MM.1S (cell line): Measurements from ENCODE around the gene ARFRP1.

Experiments used
- DNase-seq: peaks from one replicate; pipeline ENCODE4 v3.0.0-alpha.2; 2015
- H2AFZ ChIP-seq: fragments of 300-600 bp; sonication (generic); 2 replicates; pipeline ENCODE4 v1.6.0; 2016; ENCODE audit warnings: antibody characterized with exemption, low read length
- H3F3A ChIP-seq: fragments of 300-600 bp; sonication (generic); 2 replicates; pipeline ENCODE4 v1.6.1; 2016; ENCODE audit warnings: mild to moderate bottlenecking, antibody characterized with exemption, low read length, moderate library complexity, mixed read lengths; ENCODE audit not compliant: insufficient read depth
- H3K27ac ChIP-seq: fragments of 300-600 bp; sonication (generic); 2 replicates; pipeline ENCODE4 v1.5.1; 2016; ENCODE audit warnings: mild to moderate bottlenecking, low read length
- H3K27me3 ChIP-seq: fragments of 300-600 bp; sonication (generic); replicated peaks from 2 replicates; pipeline ENCODE4 v1.6.0; 2016; ENCODE audit warnings: low read length; ENCODE audit not compliant: insufficient read depth
- H3K36me3 ChIP-seq: fragments of 300-600 bp; sonication (generic); replicated peaks from 2 replicates; pipeline ENCODE4 v1.6.1; 2016; ENCODE audit warnings: mild to moderate bottlenecking, low read length, mixed read lengths; ENCODE audit not compliant: insufficient read depth
- H3K4me1 ChIP-seq: fragments of 300-600 bp; sonication (generic); 2 replicates; pipeline ENCODE4 v1.6.1; 2016; ENCODE audit warnings: low read length, mixed read lengths
- H3K4me2 ChIP-seq: fragments of 300-600 bp; sonication (generic); 2 replicates; pipeline ENCODE4 v1.6.0; 2016; ENCODE audit warnings: low read depth, low read length
- H3K4me3 ChIP-seq: fragments of 300-600 bp; sonication (generic); 2 replicates; pipeline ENCODE4 v1.5.1; 2016; ENCODE audit warnings: low read length, mixed read lengths
- H3K79me2 ChIP-seq: fragments of 300-600 bp; sonication (generic); 2 replicates; pipeline ENCODE4 v1.6.1; 2016; ENCODE audit warnings: mixed run types, low read length, mixed read lengths
- H3K9ac ChIP-seq: fragments of 300-600 bp; sonication (generic); 2 replicates; pipeline ENCODE4 v1.6.1; 2016; ENCODE audit warnings: low read length, mixed read lengths
- H3K9me2 ChIP-seq: fragments of 300-600 bp; sonication (generic); replicated peaks from 2 replicates; pipeline ENCODE4 v1.6.1; 2016; ENCODE audit warnings: mild to moderate bottlenecking, low read length, mixed read lengths; ENCODE audit not compliant: insufficient read depth
- H3K9me3 ChIP-seq: fragments of 300-600 bp; sonication (generic); replicated peaks from 2 replicates; pipeline ENCODE4 v1.6.1; 2016; ENCODE audit warnings: mild to moderate bottlenecking, low read length, mixed read lengths; ENCODE audit not compliant: insufficient read depth
- H4K20me1 ChIP-seq: fragments of 300-600 bp; sonication (generic); 2 replicates; pipeline ENCODE4 v1.6.1; 2016; ENCODE audit warnings: mild to moderate bottlenecking, low read length, moderate library complexity, mixed read lengths; ENCODE audit not compliant: insufficient read depth
- EZH2 ChIP-seq: fragments of 300-600 bp; sonication (generic); optimal IDR thresholded peaks from 2 replicates; pipeline ENCODE3; 2017; ENCODE audit warnings: low read depth, mild to moderate bottlenecking, antibody characterized with exemption, low read length, mixed read lengths
- EZH2phosphoT487 ChIP-seq: fragments of 300-600 bp; sonication (generic); IDR thresholded peaks from 2 replicates; pipeline ENCODE4 v1.6.1; 2018; ENCODE audit warnings: antibody characterized with exemption, low read length
- TF ChIP-seq, protein P1 (sequence below): fragments of 300-600 bp; sonication (generic); IDR thresholded peaks from 2 replicates; pipeline ENCODE4 v1.5.1; 2016; ENCODE audit warnings: antibody characterized with exemption, low read length, mixed read lengths

ARFRP1 gene

DNA sequence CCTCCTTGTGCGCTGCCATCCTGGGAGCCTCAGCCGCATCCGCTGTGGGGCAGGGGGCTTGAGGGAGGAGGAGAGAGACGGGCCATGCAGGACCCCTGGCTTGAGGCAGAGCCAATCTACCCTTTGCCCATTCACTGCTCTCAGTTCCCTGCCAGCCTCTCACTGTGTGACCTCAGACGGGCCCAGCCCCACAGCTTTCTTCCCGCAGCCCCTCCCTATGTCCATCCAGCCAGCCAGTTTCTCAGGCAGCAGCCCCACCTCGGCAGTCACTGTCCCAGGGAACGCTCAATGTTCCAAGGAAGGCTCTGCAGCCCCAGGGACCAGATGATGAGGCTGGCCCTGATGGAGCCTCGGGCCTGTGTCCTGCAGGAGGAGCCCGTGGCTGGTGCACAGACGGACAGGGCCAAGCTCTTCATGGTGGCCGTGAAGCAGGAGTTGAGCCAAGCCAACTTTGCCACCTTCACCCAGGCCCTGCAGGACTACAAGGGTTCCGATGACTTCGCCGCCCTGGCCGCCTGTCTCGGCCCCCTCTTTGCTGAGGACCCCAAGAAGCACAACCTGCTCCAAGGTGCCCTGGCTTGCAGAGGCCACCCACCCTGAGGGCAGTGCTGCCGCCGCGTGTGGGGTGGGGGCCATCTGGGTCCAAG lies 15.2 kb downstream of the ARFRP1 start:
- Histone ChIP-seq H3K4me2 (no peak overlapping the region), H3K9ac (no peak overlapping the region), H3K9me2 (no peaks in the 10 kb centered on the region), H3K9me3 (no peaks in the 10 kb centered on the region), H3K36me3 (no peaks in the 10 kb centered on the region), H2AFZ (no peak overlapping the region), H3F3A (no peaks in the 10 kb centered on the region), H4K20me1 (no peaks in the 10 kb centered on the region), H3K79me2 (no peaks in the 10 kb centered on the region), H3K27me3 (no peaks in the 10 kb centered on the region), H3K4me1 (no peaks in the 10 kb centered on the region), H3K4me3 (no peak overlapping the region), H3K27ac (no peak overlapping the region)
- DNase-seq, result no peak
- TF ChIP-seq, protein P1, sequence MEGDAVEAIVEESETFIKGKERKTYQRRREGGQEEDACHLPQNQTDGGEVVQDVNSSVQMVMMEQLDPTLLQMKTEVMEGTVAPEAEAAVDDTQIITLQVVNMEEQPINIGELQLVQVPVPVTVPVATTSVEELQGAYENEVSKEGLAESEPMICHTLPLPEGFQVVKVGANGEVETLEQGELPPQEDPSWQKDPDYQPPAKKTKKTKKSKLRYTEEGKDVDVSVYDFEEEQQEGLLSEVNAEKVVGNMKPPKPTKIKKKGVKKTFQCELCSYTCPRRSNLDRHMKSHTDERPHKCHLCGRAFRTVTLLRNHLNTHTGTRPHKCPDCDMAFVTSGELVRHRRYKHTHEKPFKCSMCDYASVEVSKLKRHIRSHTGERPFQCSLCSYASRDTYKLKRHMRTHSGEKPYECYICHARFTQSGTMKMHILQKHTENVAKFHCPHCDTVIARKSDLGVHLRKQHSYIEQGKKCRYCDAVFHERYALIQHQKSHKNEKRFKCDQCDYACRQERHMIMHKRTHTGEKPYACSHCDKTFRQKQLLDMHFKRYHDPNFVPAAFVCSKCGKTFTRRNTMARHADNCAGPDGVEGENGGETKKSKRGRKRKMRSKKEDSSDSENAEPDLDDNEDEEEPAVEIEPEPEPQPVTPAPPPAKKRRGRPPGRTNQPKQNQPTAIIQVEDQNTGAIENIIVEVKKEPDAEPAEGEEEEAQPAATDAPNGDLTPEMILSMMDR, result no peak
- no peak for TF ChIP-seq EZH2phosphoT487
- no peak for TF ChIP-seq EZH2

DNA sequence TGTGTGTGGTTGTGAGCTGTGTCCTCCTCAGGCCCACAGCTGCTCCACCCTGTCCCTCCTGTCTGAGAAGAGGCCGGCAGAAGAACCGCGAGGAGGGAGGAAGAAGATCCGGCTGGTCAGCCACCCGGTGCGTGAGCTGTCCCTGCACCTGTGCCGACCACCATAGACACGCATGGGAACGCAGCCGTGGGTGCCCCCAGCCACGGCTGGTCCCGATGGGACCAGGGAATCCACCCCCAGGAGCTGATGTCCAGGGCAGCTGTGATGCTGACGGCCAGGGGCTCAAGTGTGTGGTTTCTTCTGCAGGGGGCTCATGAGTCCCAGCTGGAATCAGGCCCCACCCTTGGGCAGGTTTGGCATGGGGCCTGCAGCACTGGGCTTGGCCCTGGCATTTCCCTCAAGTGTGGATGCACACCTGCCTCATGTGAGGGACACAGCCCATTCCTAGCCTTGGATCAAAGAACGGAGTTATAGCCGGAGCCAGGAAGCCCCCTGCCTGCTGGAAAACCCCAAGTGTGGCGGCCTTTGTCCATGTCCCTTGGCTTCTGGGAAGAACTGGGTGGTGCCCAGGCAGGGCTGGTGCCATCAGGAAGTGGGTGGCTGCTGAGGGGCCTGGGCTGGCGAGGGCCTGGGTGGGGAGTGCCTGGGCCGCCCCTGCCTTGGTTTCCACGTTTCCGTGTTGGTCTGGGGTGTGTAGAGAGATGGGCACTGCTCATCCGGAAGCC lies 15.9 kb downstream of the ARFRP1 start:
- H3K4me1 ChIP-seq, result no peaks in the 10 kb centered on the region
- no peaks in the 10 kb centered on the region for H3K9me2 ChIP-seq
- H3K4me2 ChIP-seq, result no peak overlapping the region
- H2AFZ ChIP-seq, result no peak overlapping the region
- no peaks in the 10 kb centered on the region for H4K20me1 ChIP-seq
- H3K4me3 ChIP-seq, result no peak overlapping the region
- H3K36me3 ChIP-seq, result no peaks in the 10 kb centered on the region
- no peak for DNase-seq
- TF ChIP-seq EZH2phosphoT487, result no peak
- no peak for TF ChIP-seq EZH2
- TF ChIP-seq, protein P1, result no peak
- no peaks in the 10 kb centered on the region for H3F3A ChIP-seq
- H3K27me3 ChIP-seq, result no peaks in the 10 kb centered on the region
- H3K27ac ChIP-seq, result no peak overlapping the region
- H3K9ac ChIP-seq, result no peak overlapping the region
- H3K9me3 ChIP-seq, result no peaks in the 10 kb centered on the region
- no peaks in the 10 kb centered on the region for H3K79me2 ChIP-seq

DNA sequence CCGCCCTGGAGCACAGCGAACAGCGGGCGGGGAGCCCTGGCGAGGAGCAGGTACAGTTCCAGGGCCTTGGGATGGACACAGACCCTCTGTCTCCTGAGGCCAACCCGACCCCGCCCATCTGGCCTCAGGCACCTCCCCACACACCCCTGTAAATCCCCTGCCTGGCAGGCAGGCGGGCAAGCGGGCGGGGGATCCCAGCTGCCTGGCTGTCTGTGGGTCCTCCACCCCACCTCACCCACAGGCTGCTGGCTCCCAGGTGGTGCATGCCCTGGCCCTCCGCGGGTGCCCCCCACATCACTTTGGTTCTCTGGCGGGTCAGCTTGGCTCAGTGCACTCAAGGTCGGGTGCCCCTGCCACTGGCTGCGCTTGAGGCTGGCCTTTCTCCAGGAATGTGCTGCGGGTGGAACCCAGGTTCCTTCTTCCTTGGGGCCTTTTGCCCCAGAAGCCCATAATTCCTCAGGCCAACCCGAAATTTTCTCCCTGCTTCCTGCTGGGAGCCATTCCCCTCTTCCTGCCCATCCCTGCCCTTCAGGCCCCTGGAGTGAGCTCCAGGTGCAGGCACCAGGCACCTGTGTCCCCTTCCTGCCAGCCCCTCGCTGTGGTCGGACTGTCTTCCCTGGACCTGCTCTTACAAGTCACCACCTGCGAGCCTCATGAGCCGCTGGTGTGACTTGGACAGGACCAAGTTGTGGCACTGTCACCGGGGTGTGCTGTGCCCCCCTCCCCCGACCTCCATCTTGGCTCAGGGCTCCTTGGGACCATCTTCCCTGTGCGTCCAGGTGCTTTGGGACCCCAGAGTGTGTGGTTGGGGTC lies 16.7 kb downstream of the ARFRP1 start:
- H3K79me2 ChIP-seq, result no peaks in the 10 kb centered on the region
- H3K9me3 ChIP-seq, result no peaks in the 10 kb centered on the region
- H3K4me3 ChIP-seq, result no peak overlapping the region
- H2AFZ ChIP-seq, result no peak overlapping the region
- no peak overlapping the region for H3K27ac ChIP-seq
- no peaks in the 10 kb centered on the region for H3K36me3 ChIP-seq
- no peak overlapping the region for H3K9ac ChIP-seq
- H3K9me2 ChIP-seq, result no peaks in the 10 kb centered on the region
- no peaks in the 10 kb centered on the region for H3K4me1 ChIP-seq
- H4K20me1 ChIP-seq, result no peaks in the 10 kb centered on the region
- no peaks in the 10 kb centered on the region for H3F3A ChIP-seq
- H3K4me2 ChIP-seq, result no peak overlapping the region
- H3K27me3 ChIP-seq, result no peaks in the 10 kb centered on the region
- no peak for TF ChIP-seq EZH2phosphoT487
- TF ChIP-seq, protein P1, result no peak
- no peak for TF ChIP-seq EZH2
- no peak for DNase-seq
